ENCODE data around the gene DNAAF9.

GRCh38 chr20:3398681-3399252 lies 8.7 kb downstream of the DNAAF9 start:
- TF ChIP-seq, protein P1, sequence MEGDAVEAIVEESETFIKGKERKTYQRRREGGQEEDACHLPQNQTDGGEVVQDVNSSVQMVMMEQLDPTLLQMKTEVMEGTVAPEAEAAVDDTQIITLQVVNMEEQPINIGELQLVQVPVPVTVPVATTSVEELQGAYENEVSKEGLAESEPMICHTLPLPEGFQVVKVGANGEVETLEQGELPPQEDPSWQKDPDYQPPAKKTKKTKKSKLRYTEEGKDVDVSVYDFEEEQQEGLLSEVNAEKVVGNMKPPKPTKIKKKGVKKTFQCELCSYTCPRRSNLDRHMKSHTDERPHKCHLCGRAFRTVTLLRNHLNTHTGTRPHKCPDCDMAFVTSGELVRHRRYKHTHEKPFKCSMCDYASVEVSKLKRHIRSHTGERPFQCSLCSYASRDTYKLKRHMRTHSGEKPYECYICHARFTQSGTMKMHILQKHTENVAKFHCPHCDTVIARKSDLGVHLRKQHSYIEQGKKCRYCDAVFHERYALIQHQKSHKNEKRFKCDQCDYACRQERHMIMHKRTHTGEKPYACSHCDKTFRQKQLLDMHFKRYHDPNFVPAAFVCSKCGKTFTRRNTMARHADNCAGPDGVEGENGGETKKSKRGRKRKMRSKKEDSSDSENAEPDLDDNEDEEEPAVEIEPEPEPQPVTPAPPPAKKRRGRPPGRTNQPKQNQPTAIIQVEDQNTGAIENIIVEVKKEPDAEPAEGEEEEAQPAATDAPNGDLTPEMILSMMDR (IDR thresholded peaks at IDR 0.05): no peak
- TF ChIP-seq EZH2 (IDR thresholded peaks at IDR 0.05; ENCODE audit: borderline replicate concordance, insufficient read depth, low read depth, low read length, poor library complexity, severe bottlenecking): no peak

Data from B cell (primary cell).